Tibial nerve (tissue), 4 donors: ENCODE data around the gene TMC2.
A peak's percentile ranks its signal among the peaks of the same experiment; 100 is the strongest.

Experiments
- CTCF ChIP-seq, 5 experiments: fragments of 200-600 bp in 3 of 5; fragments of 450-650 bp in 2 of 5; sonication (generic) in 3 of 5; IDR thresholded peaks; one replicate each; pipeline ENCODE4 v1.5.1; 2016 to 2019; ENCODE audit warnings: antibody characterized with exemption in 5 of 5, mild to moderate bottlenecking in 3 of 5, moderate library complexity in 2 of 5
- EP300 ChIP-seq, 2 donors: sonication (generic); formaldehyde crosslinking; IDR thresholded peaks; one replicate each; pipeline ENCODE4 v1.6.1; 2017; ENCODE audit warnings: antibody characterized with exemption in 2 of 2, mild to moderate bottlenecking in 1 of 2
- POLR2A ChIP-seq, 2 donors: fragments of 450-650 bp; IDR thresholded peaks; one replicate each; pipeline ENCODE4 v1.6.1; 2017; ENCODE audit warnings: antibody characterized with exemption in 2 of 2, mild to moderate bottlenecking in 2 of 2, moderate library complexity in 2 of 2

- TF ChIP-seq POLR2A (IDR thresholded peaks at IDR 0.05) (no peak), CTCF (IDR thresholded peaks at IDR 0.05) (peak; percentile 53 to 87 (median 84)), EP300 (IDR thresholded peaks at IDR 0.05) (no peak)
These were observed 14.7 kb upstream of the TMC2 start for GRCh38 chr20:2521369-2522305.
